HL-60 (cell line): Measurements from ENCODE around the gene BTBD16.

Experiments
- DNase-seq, 2 experiments: peaks; one replicate each; pipeline ENCODE4 v3.0.0-alpha.2; 2010 to 2020; ENCODE audit warnings: low read depth in 1 of 2, low spot score in 1 of 2
- H3K27ac ChIP-seq: fragments of 250-450 bp; sonication (Bioruptor Pico); replicated peaks from 2 replicates; pipeline ENCODE4 v1.5.1; 2020; ENCODE audit warnings: mild to moderate bottlenecking, moderate library complexity
- H3K27me3 ChIP-seq: fragments of 250-450 bp; sonication (Bioruptor Pico); 2 replicates; pipeline ENCODE4 v1.5.1; 2021; ENCODE audit warnings: mild to moderate bottlenecking, moderate library complexity; ENCODE audit not compliant: insufficient read depth, poor library complexity, severe bottlenecking
- H3K4me3 ChIP-seq: replicated peaks from 2 replicates; pipeline ENCODE4 v1.5.1; 2011; ENCODE audit warnings: mild to moderate bottlenecking, control low read depth, low read length; ENCODE audit not compliant: insufficient read depth
- GABPA ChIP-seq: IDR thresholded peaks from 2 replicates; pipeline ENCODE4 v1.6.1; 2012; ENCODE audit warnings: low read depth
- POLR2AphosphoS5 ChIP-seq: IDR thresholded peaks from 2 replicates; pipeline ENCODE4 v1.6.1; 2012; ENCODE audit warnings: low read depth
- SPI1 ChIP-seq: IDR thresholded peaks from 2 replicates; pipeline ENCODE4 v1.6.1; 2012; ENCODE audit warnings: low read depth, mild to moderate bottlenecking, borderline replicate concordance
- TF ChIP-seq, protein P1 (sequence below): IDR thresholded peaks from 2 replicates; pipeline ENCODE4 v1.6.1; 2012; ENCODE audit warnings: low read depth; ENCODE audit not compliant: insufficient replicate concordance
- TF ChIP-seq, protein P2 (sequence below): IDR thresholded peaks from one replicate; pipeline ENCODE4 v1.5.1; 2011; ENCODE audit warnings: low read length, control low read depth, inconsistent platforms; ENCODE audit not compliant: insufficient read depth

BTBD16 gene

DNA sequence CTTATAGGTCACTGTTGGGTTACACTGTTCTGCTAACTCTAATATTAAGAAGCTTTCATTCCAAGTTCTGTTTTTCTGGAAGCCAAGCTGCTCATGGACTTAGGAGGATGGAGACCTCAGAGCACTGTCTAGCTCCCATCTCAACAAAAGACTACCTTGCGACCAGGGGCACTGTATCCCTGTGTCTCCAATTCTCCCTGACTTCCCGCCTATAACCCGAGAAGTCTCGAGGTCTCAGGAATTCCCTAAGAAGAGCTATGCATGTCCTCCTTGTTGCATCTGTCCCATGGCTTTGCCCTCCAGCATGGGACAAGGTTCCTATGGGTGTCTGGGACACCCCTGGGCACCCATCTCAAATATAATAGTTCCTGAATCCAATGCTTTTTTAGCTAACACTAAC lies 31.2 kb downstream of the BTBD16 start:
- no peak for TF ChIP-seq POLR2AphosphoS5
- H3K27ac ChIP-seq = no peak overlapping the region
- no peak for DNase-seq
- no peak overlapping the region for H3K4me3 ChIP-seq
- peaks cover 2% of the 10 kb centered on the region for H3K27me3 ChIP-seq

DNA sequence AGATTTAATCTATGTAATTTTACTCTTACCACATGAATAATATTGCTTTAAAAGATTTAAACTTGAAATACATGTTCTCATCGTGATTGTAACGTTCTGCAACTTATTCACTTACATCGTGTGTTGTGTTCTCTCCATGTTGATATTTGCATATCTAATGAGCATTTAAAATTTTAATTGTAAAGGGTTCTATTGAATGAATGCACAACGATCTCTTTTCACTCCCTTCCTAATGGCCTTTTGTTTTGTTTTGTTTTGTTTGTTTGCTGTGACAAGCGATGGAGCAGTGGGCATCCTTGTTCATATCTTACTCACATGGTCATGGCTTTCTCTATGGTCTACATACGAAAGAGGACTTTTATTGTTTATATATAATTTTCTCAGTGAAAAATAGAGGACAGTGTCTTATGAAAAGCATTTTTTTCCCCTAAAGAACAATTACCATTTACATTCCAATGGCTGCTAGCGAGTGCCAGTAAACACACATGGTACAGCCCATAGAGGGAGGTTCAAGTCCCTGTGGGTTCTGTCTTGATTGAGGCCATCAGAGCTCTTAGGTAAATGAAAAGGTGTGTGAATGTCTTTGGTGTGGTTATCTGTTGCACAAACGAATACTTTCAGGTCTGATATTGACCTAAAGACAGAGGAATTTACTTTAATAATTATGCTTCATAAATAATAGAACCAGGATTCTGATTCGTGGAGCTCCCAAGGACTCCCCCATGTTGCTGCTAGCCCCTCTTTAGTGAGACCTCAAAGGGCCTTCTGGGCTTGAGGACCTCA lies 32.4 kb downstream of the BTBD16 start:
- Histone ChIP-seq H3K27me3 (peaks cover 2% of the 10 kb centered on the region), H3K27ac (no peak overlapping the region), H3K4me3 (no peak overlapping the region)
- TF ChIP-seq GABPA (no peak), POLR2AphosphoS5 (no peak)
- TF ChIP-seq, protein P1, sequence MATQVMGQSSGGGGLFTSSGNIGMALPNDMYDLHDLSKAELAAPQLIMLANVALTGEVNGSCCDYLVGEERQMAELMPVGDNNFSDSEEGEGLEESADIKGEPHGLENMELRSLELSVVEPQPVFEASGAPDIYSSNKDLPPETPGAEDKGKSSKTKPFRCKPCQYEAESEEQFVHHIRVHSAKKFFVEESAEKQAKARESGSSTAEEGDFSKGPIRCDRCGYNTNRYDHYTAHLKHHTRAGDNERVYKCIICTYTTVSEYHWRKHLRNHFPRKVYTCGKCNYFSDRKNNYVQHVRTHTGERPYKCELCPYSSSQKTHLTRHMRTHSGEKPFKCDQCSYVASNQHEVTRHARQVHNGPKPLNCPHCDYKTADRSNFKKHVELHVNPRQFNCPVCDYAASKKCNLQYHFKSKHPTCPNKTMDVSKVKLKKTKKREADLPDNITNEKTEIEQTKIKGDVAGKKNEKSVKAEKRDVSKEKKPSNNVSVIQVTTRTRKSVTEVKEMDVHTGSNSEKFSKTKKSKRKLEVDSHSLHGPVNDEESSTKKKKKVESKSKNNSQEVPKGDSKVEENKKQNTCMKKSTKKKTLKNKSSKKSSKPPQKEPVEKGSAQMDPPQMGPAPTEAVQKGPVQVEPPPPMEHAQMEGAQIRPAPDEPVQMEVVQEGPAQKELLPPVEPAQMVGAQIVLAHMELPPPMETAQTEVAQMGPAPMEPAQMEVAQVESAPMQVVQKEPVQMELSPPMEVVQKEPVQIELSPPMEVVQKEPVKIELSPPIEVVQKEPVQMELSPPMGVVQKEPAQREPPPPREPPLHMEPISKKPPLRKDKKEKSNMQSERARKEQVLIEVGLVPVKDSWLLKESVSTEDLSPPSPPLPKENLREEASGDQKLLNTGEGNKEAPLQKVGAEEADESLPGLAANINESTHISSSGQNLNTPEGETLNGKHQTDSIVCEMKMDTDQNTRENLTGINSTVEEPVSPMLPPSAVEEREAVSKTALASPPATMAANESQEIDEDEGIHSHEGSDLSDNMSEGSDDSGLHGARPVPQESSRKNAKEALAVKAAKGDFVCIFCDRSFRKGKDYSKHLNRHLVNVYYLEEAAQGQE = no peak
- DNase-seq = no peak

DNA sequence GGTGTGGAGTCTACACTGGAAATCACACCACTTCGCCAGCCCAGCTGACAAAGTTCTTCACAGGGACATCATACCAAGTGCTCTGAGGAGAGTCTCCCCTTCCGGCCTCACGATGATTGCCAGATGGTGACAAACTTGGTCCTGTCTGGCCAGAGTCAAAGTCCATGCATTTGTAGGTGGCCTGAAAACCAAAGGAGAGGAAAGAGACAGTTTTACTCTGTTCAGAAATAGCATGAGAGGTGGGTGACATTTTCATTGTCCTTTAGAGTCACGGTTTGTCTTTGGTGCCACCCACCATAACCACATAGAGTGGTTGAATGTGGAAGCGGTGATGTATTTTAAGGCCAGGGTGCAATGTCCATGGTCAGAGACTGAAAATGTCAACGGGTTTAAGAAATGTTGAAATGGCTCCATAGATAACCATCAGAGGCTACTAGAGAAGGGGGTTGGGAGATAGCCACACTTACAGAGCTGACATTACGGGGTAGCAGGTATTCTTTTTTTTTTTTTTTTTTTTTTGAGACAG lies 33.0 kb downstream of the BTBD16 start:
- H3K27me3 ChIP-seq = peaks cover 2% of the 10 kb centered on the region
- no peak overlapping the region for H3K4me3 ChIP-seq
- TF ChIP-seq SPI1 (no peak), POLR2AphosphoS5 (no peak), GABPA (no peak)
- TF ChIP-seq, protein P1 = no peak
- TF ChIP-seq, protein P2, sequence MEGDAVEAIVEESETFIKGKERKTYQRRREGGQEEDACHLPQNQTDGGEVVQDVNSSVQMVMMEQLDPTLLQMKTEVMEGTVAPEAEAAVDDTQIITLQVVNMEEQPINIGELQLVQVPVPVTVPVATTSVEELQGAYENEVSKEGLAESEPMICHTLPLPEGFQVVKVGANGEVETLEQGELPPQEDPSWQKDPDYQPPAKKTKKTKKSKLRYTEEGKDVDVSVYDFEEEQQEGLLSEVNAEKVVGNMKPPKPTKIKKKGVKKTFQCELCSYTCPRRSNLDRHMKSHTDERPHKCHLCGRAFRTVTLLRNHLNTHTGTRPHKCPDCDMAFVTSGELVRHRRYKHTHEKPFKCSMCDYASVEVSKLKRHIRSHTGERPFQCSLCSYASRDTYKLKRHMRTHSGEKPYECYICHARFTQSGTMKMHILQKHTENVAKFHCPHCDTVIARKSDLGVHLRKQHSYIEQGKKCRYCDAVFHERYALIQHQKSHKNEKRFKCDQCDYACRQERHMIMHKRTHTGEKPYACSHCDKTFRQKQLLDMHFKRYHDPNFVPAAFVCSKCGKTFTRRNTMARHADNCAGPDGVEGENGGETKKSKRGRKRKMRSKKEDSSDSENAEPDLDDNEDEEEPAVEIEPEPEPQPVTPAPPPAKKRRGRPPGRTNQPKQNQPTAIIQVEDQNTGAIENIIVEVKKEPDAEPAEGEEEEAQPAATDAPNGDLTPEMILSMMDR = no peak
- H3K27ac ChIP-seq = no peak overlapping the region
- DNase-seq = no peak

DNA sequence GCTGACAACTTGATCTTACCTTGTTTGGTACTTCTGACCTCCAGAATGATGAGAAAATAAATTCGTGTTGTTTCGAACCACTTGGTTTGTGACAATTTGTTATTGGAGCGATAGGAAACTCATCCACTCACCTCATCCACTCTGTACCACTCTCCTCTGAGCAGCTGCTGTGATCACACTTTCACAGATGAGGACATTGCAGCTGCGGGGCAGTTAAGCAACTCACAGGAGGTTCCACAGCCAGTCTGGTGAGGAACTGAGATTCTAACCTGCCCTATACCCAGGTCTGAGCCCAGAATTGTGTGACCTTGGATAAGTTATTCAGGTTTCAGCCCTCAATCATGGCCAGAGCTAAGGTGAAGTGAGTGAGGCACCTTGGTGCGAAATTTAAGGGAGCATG lies 35.2 kb downstream of the BTBD16 start:
- DNase-seq = no peak
- no peak for TF ChIP-seq POLR2AphosphoS5
- TF ChIP-seq, protein P2 = no peak
- TF ChIP-seq, protein P1 = no peak
- no peak for TF ChIP-seq SPI1
- no peak for TF ChIP-seq GABPA
- Histone ChIP-seq H3K27me3 (peaks cover 2% of the 10 kb centered on the region), H3K27ac (no peak overlapping the region), H3K4me3 (no peak overlapping the region)
